ENCODE measurements around the gene GULP1.

GULP1 gene

DNA sequence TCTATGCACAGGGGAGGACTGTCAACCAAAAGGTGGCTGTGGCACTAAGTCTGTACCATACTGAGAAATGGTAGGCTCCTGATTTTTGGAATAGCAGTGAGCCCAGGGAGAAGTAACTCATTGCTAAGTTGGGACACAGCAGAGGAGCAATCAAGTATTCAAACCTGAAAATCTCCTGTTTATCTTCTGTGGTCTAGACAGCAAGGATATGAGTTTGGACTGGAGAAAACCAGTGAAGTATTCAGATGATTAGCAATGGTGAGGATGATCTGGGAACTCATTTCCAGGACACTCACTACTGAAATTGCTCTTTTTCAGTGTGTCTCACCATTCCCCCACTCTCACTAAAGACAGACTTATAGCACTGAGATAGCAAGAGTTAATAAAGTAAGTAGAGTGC, 112.0 kb downstream of the GULP1 start:
- Mint-ChIP-seq H3K36me3 (ENCODE audit: low read depth) (peaks cover 28% of the 10 kb centered on the region), H3K4me1 (no peaks in the 10 kb centered on the region), H3K27me3 (ENCODE audit: low read depth) (no peaks in the 10 kb centered on the region), H3K27ac (no peak overlapping the region), H3K4me3 (no peak overlapping the region), H3K9me3 (peaks cover 18% of the 10 kb centered on the region)
- TF ChIP-seq, protein P1, sequence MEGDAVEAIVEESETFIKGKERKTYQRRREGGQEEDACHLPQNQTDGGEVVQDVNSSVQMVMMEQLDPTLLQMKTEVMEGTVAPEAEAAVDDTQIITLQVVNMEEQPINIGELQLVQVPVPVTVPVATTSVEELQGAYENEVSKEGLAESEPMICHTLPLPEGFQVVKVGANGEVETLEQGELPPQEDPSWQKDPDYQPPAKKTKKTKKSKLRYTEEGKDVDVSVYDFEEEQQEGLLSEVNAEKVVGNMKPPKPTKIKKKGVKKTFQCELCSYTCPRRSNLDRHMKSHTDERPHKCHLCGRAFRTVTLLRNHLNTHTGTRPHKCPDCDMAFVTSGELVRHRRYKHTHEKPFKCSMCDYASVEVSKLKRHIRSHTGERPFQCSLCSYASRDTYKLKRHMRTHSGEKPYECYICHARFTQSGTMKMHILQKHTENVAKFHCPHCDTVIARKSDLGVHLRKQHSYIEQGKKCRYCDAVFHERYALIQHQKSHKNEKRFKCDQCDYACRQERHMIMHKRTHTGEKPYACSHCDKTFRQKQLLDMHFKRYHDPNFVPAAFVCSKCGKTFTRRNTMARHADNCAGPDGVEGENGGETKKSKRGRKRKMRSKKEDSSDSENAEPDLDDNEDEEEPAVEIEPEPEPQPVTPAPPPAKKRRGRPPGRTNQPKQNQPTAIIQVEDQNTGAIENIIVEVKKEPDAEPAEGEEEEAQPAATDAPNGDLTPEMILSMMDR (IDR thresholded peaks at IDR 0.05; ENCODE audit: unreplicated experiment in 3 of 3) = no peak

DNA sequence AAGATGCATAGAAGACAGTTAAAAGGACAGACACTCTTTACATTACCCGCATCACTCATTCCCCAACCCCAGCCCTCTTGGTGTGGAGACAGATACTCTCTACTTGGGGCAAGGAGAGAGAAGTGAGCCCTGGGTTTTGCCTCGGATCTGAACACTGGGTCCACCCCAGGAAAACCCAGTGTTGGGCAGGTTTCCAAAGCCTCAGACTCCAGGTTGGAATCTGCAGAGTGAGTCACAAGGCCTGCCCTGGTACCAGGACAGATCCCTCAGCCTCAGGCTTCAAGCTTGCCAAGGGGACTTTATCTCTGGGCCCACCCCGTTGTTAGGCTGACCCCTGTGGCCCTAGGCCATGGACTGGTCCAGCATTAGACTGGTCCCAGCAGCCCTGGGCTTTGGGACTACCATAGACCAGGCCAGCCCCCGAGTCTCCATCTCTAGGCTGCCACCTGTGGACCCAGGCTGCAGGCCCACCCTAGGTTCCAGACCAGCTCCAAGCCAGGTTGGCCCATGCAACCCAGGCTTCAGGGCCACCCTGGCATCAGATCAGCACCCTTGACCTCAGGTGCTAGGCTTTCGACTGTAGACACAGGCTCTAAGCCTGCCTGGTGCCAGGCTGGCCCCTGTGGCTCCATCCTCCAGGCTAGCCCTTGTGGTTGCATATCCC, 112.8 kb downstream of the GULP1 start:
- Mint-ChIP-seq H3K4me3 (no peak overlapping the region), H3K27me3 (ENCODE audit: low read depth) (no peaks in the 10 kb centered on the region), H3K9me3 (peaks cover 18% of the 10 kb centered on the region), H3K36me3 (ENCODE audit: low read depth) (peaks cover 32% of the 10 kb centered on the region), H3K27ac (no peak overlapping the region), H3K4me1 (no peaks in the 10 kb centered on the region)
- TF ChIP-seq, protein P1 (IDR thresholded peaks at IDR 0.05; ENCODE audit: unreplicated experiment in 3 of 3) = no peak

DNA sequence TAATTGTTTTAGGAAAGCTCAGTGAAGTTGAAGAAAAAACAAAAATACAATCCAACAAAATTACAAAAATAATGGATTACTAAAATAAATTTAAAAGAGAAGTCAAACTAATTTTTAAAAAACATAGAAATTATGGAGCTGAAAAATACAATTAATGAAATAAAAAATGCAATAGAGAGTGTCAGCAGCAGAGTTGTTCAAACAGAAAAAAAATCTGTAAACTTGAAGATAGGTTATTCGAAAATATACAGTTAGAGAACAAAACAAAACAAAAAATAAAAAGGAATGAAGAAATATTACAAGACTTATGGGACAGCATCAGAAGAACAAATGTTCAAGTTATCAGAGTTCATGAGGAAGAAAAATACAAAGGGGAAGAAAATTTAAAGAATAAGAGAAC, 114.7 kb downstream of the GULP1 start:
- Mint-ChIP-seq H3K27me3 (ENCODE audit: low read depth) (no peaks in the 10 kb centered on the region), H3K9me3 (peaks cover 29% of the 10 kb centered on the region), H3K27ac (no peak overlapping the region), H3K36me3 (ENCODE audit: low read depth) (peaks cover 46% of the 10 kb centered on the region), H3K4me3 (no peak overlapping the region), H3K4me1 (no peaks in the 10 kb centered on the region)
- TF ChIP-seq, protein P1 (IDR thresholded peaks at IDR 0.05; ENCODE audit: unreplicated experiment in 3 of 3) = no peak

DNA sequence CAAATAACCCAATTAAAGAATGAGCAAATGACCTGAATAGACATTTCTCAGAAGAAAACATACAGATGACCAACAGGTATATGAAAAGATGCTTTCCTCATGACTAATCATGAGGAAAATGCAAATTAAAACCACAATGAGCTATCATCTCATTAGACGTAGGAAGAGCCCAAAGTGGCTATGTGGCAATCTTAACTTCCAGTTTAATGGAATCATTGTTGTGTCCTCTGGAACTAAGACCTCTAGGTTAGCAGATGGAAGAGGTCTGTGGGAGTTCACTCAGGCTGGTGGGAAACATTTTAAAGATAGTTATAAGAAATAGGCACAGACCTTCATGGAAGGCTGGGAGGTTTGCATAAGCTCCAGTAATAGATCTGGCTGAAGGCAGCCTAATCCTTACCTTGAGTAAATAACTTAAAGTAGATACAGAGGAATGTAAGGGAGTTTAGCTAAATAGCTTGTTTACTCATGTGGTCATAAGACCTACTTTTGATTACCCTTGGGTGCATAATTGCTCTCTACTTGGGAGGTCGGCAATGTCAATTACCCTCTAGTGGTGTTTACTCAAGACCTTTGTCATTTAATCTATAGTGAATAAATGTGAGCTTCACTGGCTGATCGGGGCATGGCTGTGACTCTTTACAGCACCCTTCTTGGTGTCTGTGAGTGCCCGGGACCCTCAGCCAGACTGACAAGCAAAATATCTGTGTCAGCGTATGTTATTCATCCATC, 119.0 kb downstream of the GULP1 start:
- H3K27me3 Mint-ChIP-seq (ENCODE audit: low read depth) = no peaks in the 10 kb centered on the region
- H3K4me1 Mint-ChIP-seq = peaks cover 15% of the 10 kb centered on the region
- peaks cover 39% of the 10 kb centered on the region for H3K9me3 Mint-ChIP-seq
- H3K4me3 Mint-ChIP-seq = no peak overlapping the region
- TF ChIP-seq, protein P1 (IDR thresholded peaks at IDR 0.05; ENCODE audit: unreplicated experiment in 3 of 3) = no peak
- H3K36me3 Mint-ChIP-seq (ENCODE audit: low read depth) = peaks cover 46% of the 10 kb centered on the region
- no peak overlapping the region for H3K27ac Mint-ChIP-seq

DNA sequence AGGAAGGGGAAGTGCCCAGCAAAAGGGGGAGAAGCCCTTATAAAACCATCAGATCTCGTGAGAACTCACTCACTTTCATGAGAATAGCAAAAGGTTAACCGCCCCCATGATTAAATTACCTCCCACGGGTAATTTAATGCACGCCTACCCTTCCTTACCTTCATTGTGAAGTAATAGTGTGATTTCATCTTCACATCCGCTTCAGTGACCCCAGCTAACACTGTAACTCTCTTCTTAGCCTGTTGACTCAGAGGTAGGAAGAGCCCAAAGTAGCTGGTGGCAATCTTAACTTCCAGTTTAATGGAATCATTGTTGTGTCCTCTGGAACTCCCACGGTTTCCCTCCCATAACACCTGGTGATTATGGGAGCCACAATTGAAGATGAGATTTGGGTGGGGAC, 120.5 kb downstream of the GULP1 start:
- H3K9me3 Mint-ChIP-seq = peaks cover 34% of the 10 kb centered on the region
- no peak overlapping the region for H3K27ac Mint-ChIP-seq
- peaks cover 22% of the 10 kb centered on the region for H3K4me1 Mint-ChIP-seq
- peaks cover 5% of the 10 kb centered on the region for H3K27me3 Mint-ChIP-seq (ENCODE audit: low read depth)
- H3K36me3 Mint-ChIP-seq (ENCODE audit: low read depth) = peaks cover 39% of the 10 kb centered on the region
- H3K4me3 Mint-ChIP-seq = no peak overlapping the region
- TF ChIP-seq, protein P1 (IDR thresholded peaks at IDR 0.05; ENCODE audit: unreplicated experiment in 3 of 3) = no peak

All from nephron (organoid).